ENCODE measurements around the gene CSNK2A2. TPM values are rescaled to one million over a fixed set of nuclear protein-coding genes. Genes with fewer than 3 reads are reported as not detected.

Gene CSNK2A2
- total and polyA plus RNA-seq, 5 donors = 20.6 to 36.7 (median 32.4) TPM

DNA sequence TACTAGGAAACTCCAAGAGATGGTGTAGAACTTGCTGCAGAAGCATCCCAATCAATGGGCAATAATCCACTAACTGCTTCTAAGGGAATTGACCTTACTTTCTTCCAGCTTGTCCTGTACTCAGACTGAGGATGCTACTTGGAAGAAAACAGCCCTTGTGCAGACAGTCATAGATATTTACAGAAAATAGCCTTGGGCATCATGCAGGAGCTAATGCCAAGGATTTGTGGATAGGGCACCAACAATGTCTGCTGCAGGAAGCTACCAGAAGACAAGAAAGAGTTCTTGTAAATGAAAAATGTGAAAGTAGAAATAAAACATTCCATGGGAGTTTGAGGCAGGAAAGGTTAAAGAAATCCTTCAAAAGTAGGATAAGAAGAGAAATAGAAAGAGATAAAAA is 21.5 kb upstream of the CSNK2A2 start:
- DNase-seq (no peak), ATAC-seq (no peak)
- Histone ChIP-seq H3K4me1 (ENCODE audit: control insufficient read depth, insufficient read depth, low read length) (no peaks in the 10 kb centered on the region), H3K4me3 (ENCODE audit: low read length) (no peak overlapping the region), H3K27ac (ENCODE audit: low read length) (no peak overlapping the region), H3K9me3 (ENCODE audit: control insufficient read depth, low read length) (no peaks in the 10 kb centered on the region), H3K27me3 (ENCODE audit: control insufficient read depth, insufficient read depth) (no peaks in the 10 kb centered on the region)
- intact Hi-C loops (cut with DNase I) = no loop called here

DNA sequence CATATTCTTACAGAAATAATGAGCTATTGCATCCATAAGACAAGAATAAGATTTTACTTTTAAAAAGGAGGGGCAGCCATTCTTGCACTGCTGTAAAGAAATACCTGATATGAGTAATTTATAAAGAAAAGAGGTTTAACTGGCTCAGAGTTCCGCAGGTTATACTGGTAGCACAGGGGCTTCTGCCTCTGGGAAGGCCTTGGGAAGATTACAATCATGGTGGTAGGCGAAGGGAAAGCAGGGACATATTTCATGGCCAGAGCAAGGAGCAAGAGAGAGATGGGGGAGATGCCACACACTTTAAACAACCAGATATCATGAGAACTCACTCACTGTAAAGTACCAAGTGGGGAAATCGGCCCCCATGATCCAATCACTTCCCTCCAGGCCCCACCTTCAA is 20.9 kb upstream of the CSNK2A2 start:
- ATAC-seq = no peak
- intact Hi-C loops (cut with DNase I) = no loop called here
- Histone ChIP-seq H3K27me3 (ENCODE audit: control insufficient read depth, insufficient read depth) (no peaks in the 10 kb centered on the region), H3K9me3 (ENCODE audit: control insufficient read depth, low read length) (no peaks in the 10 kb centered on the region), H3K4me1 (ENCODE audit: control insufficient read depth, insufficient read depth, low read length) (no peaks in the 10 kb centered on the region), H3K4me3 (ENCODE audit: low read length) (no peak overlapping the region), H3K27ac (ENCODE audit: low read length) (no peak overlapping the region)
- WGBS = 55% methylated on average over 3 of the region's 3 CpGs
- no peak for DNase-seq

DNA sequence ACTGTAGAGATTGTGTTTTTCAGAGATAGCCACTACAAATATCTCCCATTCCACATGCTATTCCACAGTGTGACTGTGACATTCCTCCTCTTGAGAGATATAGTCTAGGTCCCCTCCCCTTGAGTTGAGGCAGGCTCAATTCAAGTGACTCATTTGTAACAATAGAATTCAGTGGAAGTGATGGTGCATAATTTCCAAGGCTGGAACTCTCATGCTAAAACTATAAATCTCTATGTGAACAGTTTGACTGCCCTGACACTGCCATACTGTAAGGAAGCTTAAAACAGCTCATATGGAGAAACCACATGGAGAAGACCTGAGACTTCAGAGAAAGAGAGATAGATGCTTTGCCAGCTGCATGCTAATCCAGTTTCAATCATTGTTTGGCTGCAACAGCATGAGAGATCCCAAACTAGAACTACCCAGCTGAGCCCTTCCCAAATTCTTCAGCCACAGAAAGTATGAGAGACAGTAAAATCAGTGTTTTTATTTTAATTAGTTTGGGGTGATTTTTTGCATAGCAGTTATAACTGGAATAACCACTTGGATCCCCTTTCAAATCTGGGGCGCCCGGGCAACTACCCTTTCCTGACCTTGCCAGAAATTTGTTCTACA is 19.5 kb upstream of the CSNK2A2 start:
- no peak overlapping the region for H3K27ac ChIP-seq (ENCODE audit: low read length)
- H3K4me3 ChIP-seq (ENCODE audit: low read length) = no peak overlapping the region
- DNase-seq (no peak), ATAC-seq (no peak)
- 47% methylated on average over 2 of the region's 2 CpGs for WGBS
- H3K9me3 ChIP-seq (ENCODE audit: control insufficient read depth, low read length) = no peaks in the 10 kb centered on the region
- no peaks in the 10 kb centered on the region for H3K27me3 ChIP-seq (ENCODE audit: control insufficient read depth, insufficient read depth)
- no peaks in the 10 kb centered on the region for H3K4me1 ChIP-seq (ENCODE audit: control insufficient read depth, insufficient read depth, low read length)
- intact Hi-C loops (cut with DNase I) = no loop called here

DNA sequence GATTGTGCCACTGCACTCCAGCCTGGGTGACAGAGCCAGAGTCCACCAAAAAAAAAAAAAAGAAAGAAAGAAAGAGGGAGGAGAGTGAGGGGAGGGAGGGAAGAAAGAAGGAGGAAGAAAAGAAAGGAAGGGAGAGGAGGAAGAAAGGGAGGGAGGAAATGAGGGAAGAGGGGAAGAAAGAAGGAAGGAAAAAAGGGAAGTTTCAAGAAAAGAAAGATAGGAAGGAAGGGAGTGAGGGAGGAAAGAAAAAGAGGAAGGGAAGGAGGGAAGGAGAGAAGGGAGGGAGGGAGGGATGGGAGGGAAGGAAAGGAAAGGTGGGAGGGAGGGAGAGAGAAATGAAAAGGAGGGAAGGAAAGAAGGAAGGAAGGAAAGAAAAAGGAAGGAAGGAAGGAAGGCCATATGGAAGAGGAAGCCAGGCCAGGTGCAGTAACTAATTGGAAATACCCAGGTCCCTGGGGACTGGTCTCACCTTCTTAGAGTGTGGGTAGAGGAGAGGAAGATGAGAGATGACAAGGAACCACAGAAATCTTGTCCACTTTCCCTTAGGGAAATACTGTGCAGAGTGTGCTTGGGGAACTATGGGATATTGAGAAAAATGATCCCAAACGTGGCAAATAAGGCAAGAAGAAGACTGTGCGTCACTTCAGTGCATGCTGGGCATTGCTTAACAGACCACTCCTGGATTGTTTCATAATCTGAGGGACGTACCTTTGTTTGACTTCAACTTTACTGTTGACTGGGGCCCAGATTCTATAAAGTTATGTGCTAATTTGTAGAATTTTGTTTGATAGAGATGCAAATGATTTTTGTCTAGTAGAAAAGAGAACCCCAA is 15.1 kb upstream of the CSNK2A2 start:
- Histone ChIP-seq H3K4me3 (ENCODE audit: low read length) (no peak overlapping the region), H3K27ac (ENCODE audit: low read length) (no peak overlapping the region), H3K27me3 (ENCODE audit: control insufficient read depth, insufficient read depth) (no peaks in the 10 kb centered on the region), H3K4me1 (ENCODE audit: control insufficient read depth, insufficient read depth, low read length) (no peaks in the 10 kb centered on the region), H3K9me3 (ENCODE audit: control insufficient read depth, low read length) (no peaks in the 10 kb centered on the region)
- no peak for DNase-seq
- no peak for ATAC-seq
- WGBS = 63% methylated on average over 3 of the region's 3 CpGs
- intact Hi-C loops (cut with DNase I) = no loop called here

DNA sequence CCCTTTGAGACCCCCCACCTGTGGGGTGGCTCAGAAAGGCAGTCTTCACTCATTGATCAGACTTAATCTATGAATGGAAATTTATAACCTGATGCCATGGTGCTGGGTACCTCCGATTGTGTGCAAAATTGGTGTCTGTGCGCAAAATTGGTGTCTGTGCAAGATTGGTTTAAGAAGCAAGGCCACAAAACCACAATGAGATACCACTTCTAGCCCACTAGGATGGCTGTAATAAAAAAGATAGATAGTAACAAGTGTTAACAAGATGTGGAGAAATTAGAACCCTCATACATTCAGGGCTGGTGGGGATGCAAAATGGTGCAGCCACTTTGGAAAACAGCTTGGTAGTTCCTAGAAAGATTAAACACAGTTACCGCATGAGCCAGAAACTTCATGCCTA is 13.9 kb upstream of the CSNK2A2 start:
- 61% methylated on average over 3 of the region's 3 CpGs for WGBS

DNA sequence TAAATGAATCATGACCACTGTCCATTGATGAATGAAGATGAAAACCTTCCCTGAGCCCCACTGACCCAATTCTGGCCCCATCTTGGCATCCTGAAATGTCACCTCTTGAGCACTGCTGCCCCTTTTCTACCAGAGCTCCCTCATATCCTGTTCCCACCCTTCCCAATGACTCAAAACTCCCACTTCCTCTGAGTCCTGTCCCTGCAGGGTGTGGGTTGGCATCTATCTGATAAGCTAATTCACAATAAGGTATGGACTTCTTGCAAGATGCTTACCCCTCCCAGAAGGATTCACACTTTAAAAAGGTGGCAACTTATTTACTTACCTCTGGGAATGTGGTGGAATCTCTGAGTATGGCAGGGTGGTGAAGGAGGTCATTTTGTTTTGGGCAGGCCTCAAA is 13.3 kb upstream of the CSNK2A2 start:
- DNase-seq (no peak), ATAC-seq (no peak)
- Histone ChIP-seq H3K27me3 (ENCODE audit: control insufficient read depth, insufficient read depth) (no peaks in the 10 kb centered on the region), H3K4me1 (ENCODE audit: control insufficient read depth, insufficient read depth, low read length) (no peaks in the 10 kb centered on the region), H3K4me3 (ENCODE audit: low read length) (no peak overlapping the region), H3K27ac (ENCODE audit: low read length) (no peak overlapping the region), H3K9me3 (ENCODE audit: control insufficient read depth, low read length) (no peaks in the 10 kb centered on the region)
- intact Hi-C loops (cut with DNase I) = no loop called here

More for the DNA sequence above, 13.9 kb upstream of the CSNK2A2 start:
- Histone ChIP-seq H3K4me3 (ENCODE audit: low read length) (no peak overlapping the region), H3K27me3 (ENCODE audit: control insufficient read depth, insufficient read depth) (no peaks in the 10 kb centered on the region), H3K4me1 (ENCODE audit: control insufficient read depth, insufficient read depth, low read length) (no peaks in the 10 kb centered on the region), H3K9me3 (ENCODE audit: control insufficient read depth, low read length) (no peaks in the 10 kb centered on the region), H3K27ac (ENCODE audit: low read length) (no peak overlapping the region)
- intact Hi-C loops (cut with DNase I) = no loop called here
- ATAC-seq (no peak), DNase-seq (no peak)

DNA sequence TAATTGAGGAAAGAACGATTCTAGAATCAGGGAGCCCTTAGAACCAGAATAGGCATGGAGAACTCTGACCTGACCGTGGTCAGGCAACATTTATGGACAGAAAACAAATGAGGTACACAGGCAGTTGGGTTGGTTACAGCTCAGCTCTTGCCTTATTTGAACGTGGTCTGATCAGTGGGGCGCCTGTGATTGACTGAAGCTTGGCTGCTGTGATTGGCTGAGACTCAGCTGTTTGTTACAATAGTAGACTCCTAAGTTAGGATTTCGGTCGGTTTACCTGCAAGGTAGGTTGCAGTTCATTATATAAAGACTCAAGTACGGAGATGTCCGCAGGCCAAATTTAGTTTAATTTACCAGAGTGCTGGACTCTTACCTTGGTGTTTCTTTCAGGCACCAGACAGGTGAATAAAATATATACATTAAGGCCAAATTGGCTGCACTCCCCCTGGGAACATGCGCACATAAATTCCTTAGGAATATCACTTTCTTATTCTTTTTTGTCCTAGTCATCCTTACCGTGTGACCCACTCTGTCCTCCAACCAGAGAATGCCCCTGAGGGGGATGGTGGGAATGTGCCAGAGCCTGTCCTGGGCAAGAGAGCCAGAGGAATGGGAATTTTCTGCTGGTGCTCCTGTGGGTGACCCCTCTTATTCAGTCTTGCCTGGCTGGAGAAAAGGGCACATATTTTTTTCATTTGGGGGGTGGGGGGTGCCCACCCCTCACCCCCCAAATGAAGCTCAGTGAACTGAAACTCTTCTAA is 7.5 kb upstream of the CSNK2A2 start:
- intact Hi-C loops (cut with DNase I) = no loop called here

DNA sequence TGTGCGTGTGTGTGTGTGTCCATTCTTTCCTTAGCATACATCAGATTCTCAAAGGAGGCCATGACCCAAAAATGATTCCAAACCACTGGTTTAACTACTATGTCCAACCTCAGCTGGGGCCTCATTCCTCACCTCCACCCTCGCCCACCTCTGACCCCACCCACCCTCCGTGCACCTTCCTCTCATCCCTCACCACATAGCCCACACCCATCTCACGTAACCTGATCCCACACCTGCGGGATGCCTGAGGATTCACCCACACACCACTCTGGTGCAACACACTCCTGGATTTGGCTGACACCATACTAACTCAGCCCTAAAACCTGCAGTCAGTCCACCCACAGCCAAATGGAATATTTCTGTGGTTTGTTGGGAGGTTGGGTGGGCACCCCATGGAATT is 3.3 kb upstream of the CSNK2A2 start:
- Histone ChIP-seq H3K9me3 (ENCODE audit: control insufficient read depth, low read length) (no peaks in the 10 kb centered on the region), H3K27me3 (ENCODE audit: control insufficient read depth, insufficient read depth) (no peaks in the 10 kb centered on the region), H3K4me1 (ENCODE audit: control insufficient read depth, insufficient read depth, low read length) (peaks cover 6% of the 10 kb centered on the region), H3K4me3 (ENCODE audit: low read length) (no peak overlapping the region), H3K27ac (ENCODE audit: low read length) (no peak overlapping the region)
- 64% methylated on average over 5 of the region's 5 CpGs for WGBS
- no peak for ATAC-seq
- DNase-seq = no peak
- intact Hi-C loops (cut with DNase I) = no loop called here

More for the DNA sequence above, 7.5 kb upstream of the CSNK2A2 start:
- Histone ChIP-seq H3K4me3 (ENCODE audit: low read length) (no peak overlapping the region), H3K9me3 (ENCODE audit: control insufficient read depth, low read length) (no peaks in the 10 kb centered on the region), H3K27ac (ENCODE audit: low read length) (no peak overlapping the region), H3K4me1 (ENCODE audit: control insufficient read depth, insufficient read depth, low read length) (no peaks in the 10 kb centered on the region), H3K27me3 (ENCODE audit: control insufficient read depth, insufficient read depth) (no peaks in the 10 kb centered on the region)
- no peak for ATAC-seq
- WGBS = 71% methylated on average over 10 of the region's 10 CpGs
- DNase-seq = no peak

DNA sequence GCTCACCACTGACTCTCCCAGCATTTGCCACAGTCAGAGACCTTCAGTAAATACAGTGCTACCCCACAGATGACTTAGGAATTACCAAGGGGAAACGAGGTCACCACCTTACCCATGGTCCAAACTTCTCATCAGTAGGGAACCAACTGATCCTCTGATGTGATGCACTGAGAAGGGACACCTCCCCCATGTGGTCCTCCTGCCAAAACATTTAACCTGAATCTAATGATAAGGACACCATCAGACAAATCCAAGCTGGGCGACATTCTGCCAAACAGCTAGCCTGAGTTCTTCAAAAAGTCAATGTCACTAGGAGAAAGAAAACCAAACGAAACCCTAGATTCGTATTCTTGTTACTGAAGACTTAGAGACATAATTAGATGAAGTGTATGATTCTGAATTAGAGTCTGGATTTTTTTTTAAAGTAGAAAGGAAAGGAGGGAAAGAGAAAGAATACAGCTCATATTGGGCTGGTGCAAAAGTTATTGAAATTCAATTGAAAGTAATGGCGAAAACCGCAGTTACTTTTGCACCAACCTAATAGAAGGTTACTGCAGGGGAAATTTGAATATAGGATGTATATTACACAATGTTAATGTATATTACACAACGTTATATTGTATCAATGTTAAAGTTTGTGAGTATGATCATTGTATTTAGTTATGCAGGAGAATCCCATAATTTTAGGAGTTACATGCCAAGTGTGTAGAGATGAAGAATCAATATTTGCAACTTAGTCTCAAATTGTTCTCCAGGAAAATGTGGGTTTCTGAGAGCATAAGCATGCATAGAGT is 2.3 kb upstream of the CSNK2A2 start:
- H3K4me3 ChIP-seq (ENCODE audit: low read length) = no peak overlapping the region
- H3K9me3 ChIP-seq (ENCODE audit: control insufficient read depth, low read length) = no peaks in the 10 kb centered on the region
- no peak for ATAC-seq
- DNase-seq = no peak
- WGBS = 78% methylated on average over 7 of the region's 7 CpGs
- H3K27me3 ChIP-seq (ENCODE audit: control insufficient read depth, insufficient read depth) = no peaks in the 10 kb centered on the region
- H3K4me1 ChIP-seq (ENCODE audit: control insufficient read depth, insufficient read depth, low read length) = peaks cover 6% of the 10 kb centered on the region
- intact Hi-C loops (cut with DNase I) = no loop called here
- no peak overlapping the region for H3K27ac ChIP-seq (ENCODE audit: low read length)

DNA sequence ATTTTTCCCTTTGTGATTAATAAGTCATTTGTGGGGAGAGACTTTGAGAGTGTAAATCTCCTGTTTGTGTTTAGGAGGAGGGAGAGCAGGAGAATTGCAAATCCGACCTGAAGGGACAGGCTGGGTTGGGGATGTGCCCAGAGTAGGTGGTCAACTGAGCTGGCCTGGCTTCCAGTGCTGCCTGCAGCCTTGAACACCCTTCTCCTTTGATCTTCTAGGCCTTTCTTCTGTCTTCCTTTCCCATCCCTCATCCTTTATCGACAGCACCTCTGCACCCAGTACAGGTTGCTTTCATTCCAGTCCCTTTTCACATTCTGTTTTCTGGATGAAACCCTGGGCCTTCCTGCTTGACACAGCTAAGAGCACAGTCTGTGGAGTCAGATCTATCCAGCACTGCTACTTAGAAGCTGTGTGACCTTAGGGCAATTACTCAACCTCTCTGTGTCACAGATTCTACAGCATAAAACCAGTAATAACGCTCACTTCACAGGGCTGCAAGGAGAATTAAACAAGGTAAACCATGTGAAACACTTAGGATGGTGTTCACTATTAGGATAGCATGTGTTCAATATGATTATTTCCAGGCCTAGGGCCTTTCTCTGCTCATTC is 1.0 kb upstream of the CSNK2A2 start:
- H3K27me3 ChIP-seq (ENCODE audit: control insufficient read depth, insufficient read depth) = no peaks in the 10 kb centered on the region
- intact Hi-C loops (cut with DNase I) = loop anchor here in 1 of 4 donors (10.0 kb wide), 1 partner anchor 174 kb away; the partner anchor contains the start of gene MMP15
- no peak overlapping the region for H3K27ac ChIP-seq (ENCODE audit: low read length)
- DNase-seq (no peak), ATAC-seq (no peak)
- no peak overlapping the region for H3K4me3 ChIP-seq (ENCODE audit: low read length)
- H3K9me3 ChIP-seq (ENCODE audit: control insufficient read depth, low read length) = no peaks in the 10 kb centered on the region
- 95% methylated on average over 3 of the region's 3 CpGs for WGBS
- H3K4me1 ChIP-seq (ENCODE audit: control insufficient read depth, insufficient read depth, low read length) = peaks cover 6% of the 10 kb centered on the region

All from right cardiac atrium (tissue), 5 donors.